DMS 273 (cell line): ENCODE results near the gene HS3ST3A1.

Source experiments
- DNase-seq: peaks from one replicate; lab custom pipeline; 2025; ENCODE audit not compliant: unreplicated experiment; lab: John Stamatoyannopoulos, UW

The HS3ST3A1 gene

GRCh38 chr17:13492737-13493122 is 109.0 kb downstream of the HS3ST3A1 start:
- DNase-seq = no peak

DNA sequence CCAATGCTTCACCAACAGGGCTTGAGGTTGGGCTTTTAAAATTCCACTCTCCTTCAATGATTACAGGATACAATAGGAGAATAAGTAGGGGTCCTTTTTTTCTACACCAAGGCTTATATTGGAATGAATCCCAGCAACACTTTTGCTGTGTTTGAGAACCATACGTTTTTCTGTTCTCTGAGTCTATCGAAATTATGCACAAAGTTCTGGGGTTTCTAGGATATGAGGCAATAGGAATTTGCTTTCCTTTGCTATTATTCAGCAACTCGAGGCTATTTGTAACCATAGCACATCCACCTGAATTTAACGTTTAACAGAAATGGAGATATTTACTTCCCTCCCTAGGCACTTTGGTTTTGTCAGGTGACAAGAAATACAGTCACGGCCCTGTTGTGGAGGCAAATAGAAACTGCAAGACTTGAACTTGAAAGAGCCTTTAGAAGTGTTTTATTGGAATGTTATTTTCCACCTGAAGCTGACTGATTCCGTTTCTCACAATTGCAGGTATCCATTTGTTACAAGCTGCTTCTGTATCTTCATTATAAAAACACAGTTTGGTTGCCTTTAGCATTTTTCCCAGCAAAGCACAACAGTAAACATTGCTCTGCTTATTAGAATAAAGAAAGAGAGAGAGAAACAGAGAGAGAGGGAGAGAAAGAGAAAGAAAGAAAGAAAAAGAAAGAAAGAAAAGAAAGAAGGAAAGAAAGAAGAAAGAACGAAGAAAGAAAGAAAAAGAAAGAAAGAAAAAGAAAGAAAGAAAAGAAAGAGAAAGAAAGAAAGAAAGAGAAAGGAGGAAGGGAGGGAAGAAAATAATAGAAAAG is 109.6 kb downstream of the HS3ST3A1 start:
- DNase-seq = no peak

DNA sequence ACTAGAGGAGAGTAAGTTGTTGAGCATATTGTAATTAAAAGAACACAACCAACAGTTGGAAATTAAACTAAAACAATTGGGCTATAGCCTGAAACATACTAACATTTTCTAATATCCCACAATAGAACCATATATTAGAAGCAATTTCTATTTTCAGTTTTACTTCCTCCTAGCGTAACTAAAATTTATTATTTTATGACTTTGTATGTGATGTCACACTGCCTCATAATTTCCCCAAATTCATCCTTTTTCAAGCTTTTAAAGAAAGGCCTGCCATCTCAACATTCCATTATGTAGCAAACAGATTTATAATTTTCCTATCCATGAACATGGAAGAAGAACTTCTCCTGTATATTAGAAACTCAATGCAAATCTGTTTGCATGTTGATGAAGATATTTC is 110.2 kb downstream of the HS3ST3A1 start:
- DNase-seq = no peak

DNA sequence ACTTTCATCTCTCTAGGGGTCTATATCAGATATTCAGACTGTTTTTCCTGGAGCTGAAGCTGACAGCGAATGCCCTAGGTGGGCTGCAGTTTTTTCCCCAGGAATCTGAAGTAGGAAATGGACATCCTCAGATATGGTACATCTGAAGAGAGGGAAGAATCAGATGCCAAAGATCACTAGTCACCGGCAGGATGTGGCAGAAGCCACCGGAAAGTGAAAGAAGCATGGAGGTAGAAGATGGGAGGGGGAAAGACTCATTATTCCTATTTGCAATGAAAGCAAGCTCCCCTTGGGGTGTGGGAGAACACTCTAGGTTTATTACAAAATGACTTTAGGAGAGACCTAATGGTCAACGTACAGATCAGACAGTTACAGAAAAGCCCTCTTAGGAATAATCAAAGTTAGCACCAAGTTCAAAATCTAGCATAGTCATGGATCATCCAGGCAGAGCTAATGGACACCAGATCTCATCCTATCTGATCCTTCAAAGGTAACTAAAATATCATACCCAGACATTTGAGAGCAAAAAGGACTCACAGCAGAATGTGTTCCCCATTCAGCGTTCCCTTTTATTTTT is 110.7 kb downstream of the HS3ST3A1 start:
- no peak for DNase-seq

- no peak for DNase-seq
These were observed 111.3 kb downstream of the HS3ST3A1 start for GRCh38 chr17:13490427-13490826.

DNA sequence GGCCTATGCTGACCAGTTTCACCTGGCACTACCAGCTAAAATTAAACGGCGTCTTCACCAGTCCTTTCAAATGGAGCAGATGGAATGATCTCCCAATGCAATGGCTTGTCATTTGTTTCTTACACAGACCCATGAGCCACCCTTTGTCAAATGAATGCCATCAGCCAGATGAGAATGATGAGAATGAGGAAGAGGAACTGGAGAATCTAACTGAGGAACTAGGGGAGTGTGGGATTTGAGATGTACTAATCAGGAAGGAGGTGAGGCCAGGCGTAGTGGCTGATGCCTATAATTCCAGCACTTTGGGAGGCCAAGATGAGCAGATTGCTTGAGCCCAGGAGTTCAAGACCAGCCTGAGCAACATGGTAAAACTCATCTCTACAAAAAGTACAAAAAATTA is 116.4 kb downstream of the HS3ST3A1 start:
- DNase-seq = no peak

GRCh38 chr17:13484020-13484419 is 117.7 kb downstream of the HS3ST3A1 start:
- DNase-seq = no peak

GRCh38 chr17:13480877-13481276 is 120.9 kb downstream of the HS3ST3A1 start:
- no peak for DNase-seq

GRCh38 chr17:13478326-13478830 is 123.4 kb downstream of the HS3ST3A1 start:
- DNase-seq = no peak

DNA sequence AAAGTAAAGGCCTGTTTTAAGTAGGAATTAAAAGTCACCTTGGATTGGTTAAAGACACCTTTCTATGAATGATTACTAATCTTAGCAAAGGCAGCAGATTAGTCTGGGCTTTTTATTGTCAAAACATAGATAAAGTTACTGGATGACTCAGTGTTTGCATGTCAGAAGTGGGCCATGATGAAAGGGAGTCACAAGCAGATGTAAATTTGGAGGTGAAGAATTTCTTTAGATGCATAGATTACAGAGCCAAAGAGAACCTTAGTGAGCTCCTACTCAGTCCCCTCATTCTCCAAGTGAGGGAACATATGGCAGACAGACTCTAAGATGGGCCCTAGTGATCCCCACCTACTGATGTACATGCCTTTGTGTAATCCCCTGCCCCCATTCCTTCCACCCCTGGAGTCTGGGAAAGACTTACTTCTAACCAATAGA is 124.5 kb downstream of the HS3ST3A1 start:
- no peak for DNase-seq

GRCh38 chr17:13476720-13477119 is 125.0 kb downstream of the HS3ST3A1 start:
- no peak for DNase-seq

DNA sequence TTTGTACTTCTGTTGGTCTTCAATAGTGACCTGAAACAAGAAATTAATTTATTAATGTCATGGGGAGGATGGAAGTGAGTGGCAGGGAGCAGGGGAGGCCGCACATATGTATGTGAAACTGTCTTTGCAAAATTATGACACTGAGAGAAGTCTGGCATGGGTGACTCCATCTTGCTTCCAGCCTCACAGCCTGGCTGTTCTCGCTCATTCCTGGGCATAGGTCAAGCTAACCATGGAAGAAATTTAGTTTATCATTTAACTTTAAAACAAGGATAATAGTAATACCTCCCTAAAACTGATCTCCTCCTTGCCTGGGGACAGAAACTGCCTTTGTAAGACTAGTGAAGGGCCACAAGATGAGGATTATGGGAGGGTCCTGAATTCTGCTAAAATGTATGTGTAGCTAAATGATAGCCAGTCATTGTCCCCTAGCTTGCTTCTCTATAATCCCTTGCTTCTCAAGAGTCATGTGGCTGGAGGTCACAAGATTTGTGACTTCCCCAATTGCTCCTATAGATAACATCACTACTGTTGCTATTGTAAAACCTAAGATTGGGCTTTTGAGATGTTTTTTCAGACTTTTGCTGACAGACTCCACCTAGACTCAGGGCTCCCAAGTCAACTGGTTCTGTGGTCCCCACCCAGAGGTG is 126.0 kb downstream of the HS3ST3A1 start:
- no peak for DNase-seq

GRCh38 chr17:13474073-13474800 is 127.5 kb downstream of the HS3ST3A1 start:
- DNase-seq = no peak

GRCh38 chr17:13465678-13466077 is 136.1 kb downstream of the HS3ST3A1 start:
- no peak for DNase-seq

GRCh38 chr17:13462673-13463124 is 139.0 kb downstream of the HS3ST3A1 start:
- DNase-seq = no peak

- no peak for DNase-seq
These were observed 139.6 kb downstream of the HS3ST3A1 start for GRCh38 chr17:13462146-13462545.

DNA sequence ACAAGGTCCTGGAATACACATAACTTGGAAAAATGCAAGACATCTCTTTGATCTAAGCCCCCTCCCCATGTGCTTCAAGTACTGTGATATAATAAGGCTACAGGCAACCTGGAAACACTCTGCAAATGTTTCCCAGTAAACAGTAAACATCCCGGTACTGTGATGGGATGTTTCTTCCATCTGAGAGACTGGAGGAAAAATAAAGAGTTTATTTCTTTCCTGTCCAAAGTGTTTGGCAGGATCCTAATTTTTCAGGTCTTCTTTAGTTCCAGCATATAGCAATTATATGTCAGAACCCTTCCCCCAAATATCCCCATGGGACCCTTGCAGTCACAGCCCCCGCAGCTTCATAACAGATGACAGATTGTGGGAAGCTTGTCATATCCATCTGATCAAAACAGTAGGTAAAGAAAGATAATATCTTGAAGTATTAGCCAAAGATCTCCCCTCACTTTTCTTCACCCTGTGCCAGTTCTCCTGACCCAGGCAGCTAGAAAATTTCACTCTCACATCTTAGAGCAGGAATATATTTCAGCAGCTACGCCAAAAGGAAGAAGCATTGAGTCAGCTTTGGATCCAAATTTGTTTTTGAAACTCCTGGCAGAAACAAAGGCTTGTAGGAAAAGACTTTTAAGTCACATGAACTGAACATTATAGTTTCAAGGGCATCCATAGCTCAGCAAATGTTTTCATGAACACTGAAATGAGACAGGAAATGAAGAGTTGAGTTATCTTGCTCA is 141.3 kb downstream of the HS3ST3A1 start:
- DNase-seq = no peak

DNA sequence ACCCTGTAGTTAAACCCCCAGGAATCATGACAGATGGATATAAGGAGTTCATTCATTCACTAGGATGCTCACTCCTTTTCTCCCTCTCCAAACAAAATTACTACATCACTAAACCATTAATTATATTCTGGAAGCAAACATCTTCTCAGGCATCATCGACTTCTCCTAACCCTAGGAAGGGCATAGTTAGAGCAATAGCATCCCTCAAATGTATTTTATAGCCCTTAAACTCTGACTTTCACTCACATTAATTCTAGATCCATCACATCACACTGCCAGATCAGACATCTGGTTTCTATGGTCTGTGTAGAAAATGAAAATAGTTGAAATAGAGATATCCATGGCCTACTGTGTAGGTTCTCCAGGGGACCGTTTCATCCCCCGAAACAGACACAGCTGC is 143.9 kb downstream of the HS3ST3A1 start:
- DNase-seq = no peak
